NCI-H1417 treated with DMSO at 0.1 percent for 48 hours (cell line): Measurements from ENCODE around the gene CLOCK.

Experiments
- DNase-seq: peaks from one replicate; lab custom pipeline; 2025; lab: John Stamatoyannopoulos, UW

The CLOCK gene

GRCh38 chr4:55411621-55412020, 135.1 kb downstream of the CLOCK start:
- DNase-seq, result no peak

- no peak for DNase-seq
Measured at GRCh38 chr4:55410431-55410830, 136.3 kb downstream of the CLOCK start.

- DNase-seq, result no peak
Measured at GRCh38 chr4:55409468-55410171, 137.1 kb downstream of the CLOCK start.

- DNase-seq, result no peak
Measured at GRCh38 chr4:55407764-55408163, 138.9 kb downstream of the CLOCK start.

- no peak for DNase-seq
Measured at GRCh38 chr4:55407119-55407518, 139.6 kb downstream of the CLOCK start.

- DNase-seq, result no peak
Measured at GRCh38 chr4:55406545-55406944, 140.2 kb downstream of the CLOCK start.

DNA sequence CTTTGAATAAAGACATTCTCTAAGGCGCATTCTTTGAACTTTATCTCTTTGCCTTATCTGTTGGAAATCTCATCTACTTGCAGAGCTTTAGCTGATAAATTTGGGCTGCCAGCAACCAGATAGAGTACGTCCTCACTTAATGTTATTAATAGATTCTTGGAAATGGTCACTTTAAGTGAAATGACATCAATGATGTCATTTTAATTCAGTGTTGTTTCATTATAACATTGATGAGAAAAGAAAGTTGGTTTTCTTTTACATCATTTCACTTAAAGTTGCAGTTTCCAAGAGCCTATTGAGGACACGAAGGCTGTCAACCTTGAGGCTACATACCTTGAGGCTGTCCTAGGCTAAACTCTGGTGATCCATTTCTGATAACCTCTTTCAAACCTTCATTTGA, 141.6 kb downstream of the CLOCK start:
- DNase-seq, result no peak

DNA sequence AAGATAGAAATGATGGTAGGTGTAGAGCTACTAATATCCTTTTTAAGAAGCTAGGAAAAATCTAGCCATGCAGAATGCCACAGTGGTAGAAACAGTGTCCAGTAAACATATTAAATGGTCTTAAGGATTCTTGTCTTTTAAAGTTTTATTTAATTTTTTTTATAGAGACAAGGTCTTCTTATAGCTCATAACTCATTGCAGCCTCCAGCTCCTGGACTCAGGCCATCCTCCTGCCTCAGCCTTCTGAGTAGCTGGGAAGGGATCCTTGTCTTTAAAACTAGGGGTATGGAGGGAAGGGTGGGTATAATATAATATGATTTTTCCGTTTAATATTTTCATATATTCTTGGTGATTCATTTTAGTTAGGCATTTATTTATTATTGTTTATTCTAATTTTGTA, 147.1 kb downstream of the CLOCK start:
- DNase-seq, result no peak

DNA sequence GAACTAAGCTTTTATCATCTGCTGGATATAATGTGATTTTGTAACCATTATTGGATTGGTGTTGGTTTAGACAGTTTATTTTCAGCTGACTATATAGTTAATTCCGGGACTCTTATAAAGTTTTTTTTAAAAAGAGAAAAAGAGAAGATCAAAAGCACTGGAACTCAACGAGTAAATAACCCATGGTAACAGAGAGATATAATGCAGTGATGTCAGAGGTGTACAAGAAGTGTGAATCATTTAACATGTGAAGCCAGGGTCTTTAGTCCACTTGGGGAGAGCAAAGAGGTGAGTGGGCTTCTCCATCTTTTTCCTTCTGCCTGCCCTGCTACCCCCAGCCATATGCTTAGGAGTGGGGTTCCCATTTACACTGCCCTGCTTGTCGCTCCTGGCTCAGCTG, 147.7 kb downstream of the CLOCK start:
- DNase-seq, result no peak

- DNase-seq, result no peak
Measured at GRCh38 chr4:55398461-55398860, 148.2 kb downstream of the CLOCK start.

- no peak for DNase-seq
Measured at GRCh38 chr4:55397520-55398321, 149.0 kb downstream of the CLOCK start.

- DNase-seq, result no peak
Measured at GRCh38 chr4:55397126-55397436, 149.6 kb downstream of the CLOCK start.

GRCh38 chr4:55396308-55397125, 150.2 kb downstream of the CLOCK start:
- no peak for DNase-seq

GRCh38 chr4:55395529-55396307, 151.0 kb downstream of the CLOCK start, which contains the start of gene TMEM165:
TSS of gene TMEM165 (plus strand) at chr4:55395957. CDS start at chr4:55396190, 233 bp downstream.
- DNase-seq, result peak; percentile 52

- DNase-seq, result no peak
Measured at GRCh38 chr4:55395218-55395528, 151.5 kb downstream of the CLOCK start.

DNA sequence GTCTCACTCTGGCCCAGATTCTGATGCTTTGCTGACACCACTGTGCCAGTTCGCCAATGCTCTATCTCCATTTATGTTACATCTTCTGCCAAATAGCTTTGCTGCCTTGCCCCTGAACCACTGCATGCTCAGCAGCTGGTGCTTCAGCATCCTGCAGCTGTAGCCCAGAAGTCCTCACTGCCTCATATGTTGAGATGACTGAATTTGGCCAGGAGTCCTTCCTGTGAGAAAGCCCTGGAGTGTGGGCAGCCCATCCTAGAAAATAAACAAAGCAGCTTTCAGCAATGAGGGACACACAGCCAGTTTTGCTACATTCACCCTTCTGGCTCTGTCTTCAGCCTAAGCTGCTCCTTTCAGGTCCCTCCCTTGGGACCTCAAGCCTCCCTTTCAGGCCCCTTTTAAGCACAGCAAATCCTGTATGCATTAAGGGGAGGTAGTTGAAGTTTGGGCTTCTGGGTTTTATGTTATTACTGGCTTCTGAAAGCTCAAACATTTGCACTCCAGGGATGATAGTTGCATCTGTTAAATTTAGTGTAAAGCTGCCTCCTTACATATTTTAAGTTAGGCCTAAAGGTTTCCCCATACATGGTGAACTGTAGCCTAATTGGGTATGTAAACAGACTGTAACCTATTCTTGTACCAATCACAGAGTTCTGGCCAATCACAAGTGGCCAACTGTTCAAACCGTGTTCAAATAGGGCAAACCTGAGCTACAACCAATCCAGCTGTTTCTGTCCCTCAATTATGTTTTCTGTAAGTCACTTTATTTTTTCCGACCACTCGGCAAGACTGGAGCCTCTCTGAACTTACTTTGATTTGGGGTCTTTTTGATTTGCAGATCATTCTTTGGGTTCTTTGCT, 153.0 kb downstream of the CLOCK start:
- DNase-seq, result no peak

- DNase-seq, result no peak
Measured at GRCh38 chr4:55386840-55387239, 159.9 kb downstream of the CLOCK start.

GRCh38 chr4:55386073-55386472, 160.6 kb downstream of the CLOCK start:
- no peak for DNase-seq

GRCh38 chr4:55385201-55385649, 161.5 kb downstream of the CLOCK start:
- no peak for DNase-seq

DNA sequence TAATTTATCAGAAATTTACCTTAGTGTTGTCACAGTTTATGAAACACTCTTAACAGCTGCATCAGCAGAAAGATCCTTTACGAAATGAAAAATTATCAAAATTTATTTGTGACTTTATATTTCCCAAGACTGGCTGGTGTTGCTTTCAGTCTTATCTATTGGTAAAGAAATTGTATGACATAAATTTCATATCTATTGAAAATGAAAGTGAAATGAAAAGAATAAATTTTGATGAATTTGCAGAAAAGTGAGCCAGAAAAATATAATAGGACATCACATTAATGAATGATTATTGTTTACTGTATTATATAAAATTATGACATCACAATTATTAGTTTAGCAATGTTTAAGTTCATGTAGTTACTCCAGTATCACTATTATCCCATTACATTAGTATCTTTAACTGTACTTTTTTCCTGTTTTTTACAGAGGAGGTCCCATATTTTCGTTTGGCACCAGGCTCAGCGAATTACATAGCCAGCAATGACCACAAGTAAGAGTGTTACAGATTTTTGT, 164.2 kb downstream of the CLOCK start:
- DNase-seq, result no peak

DNA sequence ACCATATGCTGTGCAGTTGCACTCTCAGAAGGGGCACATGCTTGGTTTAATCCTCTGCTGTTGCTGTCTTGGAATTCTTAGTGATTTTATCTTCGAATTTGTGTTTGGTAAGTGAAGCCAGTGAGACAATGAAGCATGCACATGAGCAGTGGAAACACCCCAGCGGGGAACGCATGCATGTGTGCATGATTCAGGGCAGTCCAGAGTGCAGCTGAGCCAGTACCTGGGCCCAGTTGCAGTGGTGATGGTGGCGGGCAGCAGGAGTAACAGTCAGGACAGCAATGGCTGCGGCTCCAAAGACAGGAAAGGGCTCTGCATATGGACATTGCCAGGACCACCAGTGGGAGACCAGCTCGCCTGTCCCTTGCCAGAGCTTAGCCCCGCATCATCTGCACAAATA, 165.2 kb downstream of the CLOCK start:
- DNase-seq, result no peak
